Measurements from ENCODE around the gene MACC1. TPM values are rescaled to one million over a fixed set of nuclear protein-coding genes. Genes with fewer than 3 reads are reported as not detected.

MACC1 gene
- total RNA-seq, 1 donor from 2014 or later, result 33.2 TPM

DNA sequence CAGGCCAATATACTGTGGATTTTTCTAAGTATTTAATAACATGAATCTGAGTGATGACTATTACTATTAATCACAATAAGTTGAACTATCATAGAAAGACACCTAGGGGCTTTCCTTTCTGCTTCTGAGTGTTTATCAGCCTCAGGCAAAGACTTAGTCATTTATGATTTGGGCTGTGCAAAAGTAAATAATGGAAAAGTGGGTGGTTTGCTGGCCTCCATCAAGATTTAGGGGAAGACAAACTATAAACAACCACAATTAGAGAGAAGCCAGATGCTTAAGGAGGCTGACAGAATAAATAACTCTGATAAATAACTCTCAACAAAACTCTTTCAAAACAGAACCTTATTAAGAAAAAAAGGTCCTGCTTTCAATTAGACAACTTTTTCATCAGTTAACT, 64.7 kb downstream of the MACC1 start:
- H3K4me3 ChIP-seq (ENCODE audit: low read depth, low read length), result no peak overlapping the region
- TF ChIP-seq, protein P1, sequence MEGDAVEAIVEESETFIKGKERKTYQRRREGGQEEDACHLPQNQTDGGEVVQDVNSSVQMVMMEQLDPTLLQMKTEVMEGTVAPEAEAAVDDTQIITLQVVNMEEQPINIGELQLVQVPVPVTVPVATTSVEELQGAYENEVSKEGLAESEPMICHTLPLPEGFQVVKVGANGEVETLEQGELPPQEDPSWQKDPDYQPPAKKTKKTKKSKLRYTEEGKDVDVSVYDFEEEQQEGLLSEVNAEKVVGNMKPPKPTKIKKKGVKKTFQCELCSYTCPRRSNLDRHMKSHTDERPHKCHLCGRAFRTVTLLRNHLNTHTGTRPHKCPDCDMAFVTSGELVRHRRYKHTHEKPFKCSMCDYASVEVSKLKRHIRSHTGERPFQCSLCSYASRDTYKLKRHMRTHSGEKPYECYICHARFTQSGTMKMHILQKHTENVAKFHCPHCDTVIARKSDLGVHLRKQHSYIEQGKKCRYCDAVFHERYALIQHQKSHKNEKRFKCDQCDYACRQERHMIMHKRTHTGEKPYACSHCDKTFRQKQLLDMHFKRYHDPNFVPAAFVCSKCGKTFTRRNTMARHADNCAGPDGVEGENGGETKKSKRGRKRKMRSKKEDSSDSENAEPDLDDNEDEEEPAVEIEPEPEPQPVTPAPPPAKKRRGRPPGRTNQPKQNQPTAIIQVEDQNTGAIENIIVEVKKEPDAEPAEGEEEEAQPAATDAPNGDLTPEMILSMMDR (conservative IDR thresholded peaks at IDR 0.05; ENCODE audit: low read depth, low read length), result no peak
- DNase-seq (ENCODE audit: low read depth), result no peak

DNA sequence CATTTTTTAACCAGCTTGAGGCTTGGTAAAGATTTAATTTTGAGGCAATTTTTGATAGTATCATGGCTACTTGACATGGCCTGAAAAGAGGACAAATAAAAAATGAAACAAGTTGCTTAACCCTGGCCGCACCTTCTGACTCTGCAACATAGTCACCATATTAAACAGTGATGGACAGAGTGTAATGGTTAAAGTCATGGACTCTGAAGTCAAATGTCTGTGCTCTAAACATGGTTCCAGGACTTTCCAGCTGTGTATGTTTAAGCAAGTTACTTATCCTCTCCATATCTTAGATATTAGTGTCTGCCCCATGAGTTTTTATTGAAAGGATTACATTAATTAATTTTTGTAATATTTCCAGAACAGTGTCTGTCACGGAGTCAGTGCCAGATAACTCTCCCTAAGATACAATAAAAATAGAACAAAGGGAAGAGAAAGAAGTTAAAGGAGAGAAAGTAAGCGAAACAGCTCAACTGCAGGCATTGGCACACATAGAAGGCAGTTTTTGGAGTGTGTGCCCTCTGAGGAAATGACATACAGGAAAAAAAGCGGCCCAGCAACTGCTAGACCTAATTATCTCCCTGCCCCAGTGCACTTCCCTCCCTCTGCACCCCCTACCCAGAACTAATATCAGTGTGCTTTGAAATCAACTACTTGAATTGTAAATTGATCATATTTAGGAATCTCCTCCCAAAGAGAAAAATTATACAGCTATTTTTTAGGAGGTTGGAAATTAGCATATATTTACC, 65.3 kb downstream of the MACC1 start:
- H3K4me3 ChIP-seq (ENCODE audit: low read depth, low read length), result no peak overlapping the region
- TF ChIP-seq, protein P1 (conservative IDR thresholded peaks at IDR 0.05; ENCODE audit: low read depth, low read length), result no peak
- no peak for DNase-seq (ENCODE audit: low read depth)

- DNase-seq (ENCODE audit: low read depth), result no peak
- TF ChIP-seq, protein P1 (conservative IDR thresholded peaks at IDR 0.05; ENCODE audit: low read depth, low read length), result no peak
- no peak overlapping the region for H3K4me3 ChIP-seq (ENCODE audit: low read depth, low read length)
These were observed 70.7 kb downstream of the MACC1 start for GRCh38 chr7:20146451-20146850.

DNA sequence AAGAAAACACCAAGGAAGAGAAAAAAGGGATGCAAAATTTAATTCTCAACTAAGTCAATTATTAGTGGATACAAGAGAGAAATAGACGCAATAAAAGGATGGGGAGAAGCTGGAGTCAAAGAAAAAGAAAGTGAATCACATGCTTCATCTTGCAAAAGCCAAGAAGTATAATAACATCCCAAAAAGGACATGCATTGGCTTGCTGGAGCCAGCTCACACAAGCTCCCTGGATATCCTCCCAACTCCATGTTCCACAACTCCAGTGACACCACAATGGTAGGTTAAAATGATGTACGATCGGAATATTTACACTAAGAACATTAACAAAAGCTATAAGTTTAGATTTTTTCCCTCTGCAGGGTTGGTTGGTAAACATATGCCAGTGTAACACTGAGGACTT, 72.4 kb downstream of the MACC1 start:
- DNase-seq (ENCODE audit: low read depth), result no peak
- TF ChIP-seq, protein P1 (conservative IDR thresholded peaks at IDR 0.05; ENCODE audit: low read depth, low read length), result no peak
- no peak overlapping the region for H3K4me3 ChIP-seq (ENCODE audit: low read depth, low read length)

DNA sequence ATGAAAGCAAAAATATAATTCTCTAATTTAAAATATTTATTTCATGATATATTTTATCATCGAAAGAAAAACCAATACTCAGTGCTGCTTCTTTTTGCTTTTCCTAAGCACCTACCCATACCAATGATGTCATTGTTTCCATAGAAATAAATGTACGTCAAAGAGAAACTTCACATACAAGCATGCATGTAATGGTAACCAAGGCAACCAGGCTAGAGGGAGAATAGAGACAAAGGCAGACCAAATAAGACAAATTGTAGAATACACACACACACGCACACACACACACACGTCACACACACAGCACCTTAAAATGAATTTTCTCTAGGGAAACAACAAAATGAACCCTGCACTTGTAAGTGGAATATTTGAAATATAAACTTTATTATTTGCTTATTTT, 75.5 kb downstream of the MACC1 start:
- H3K4me3 ChIP-seq (ENCODE audit: low read depth, low read length), result no peak overlapping the region
- no peak for DNase-seq (ENCODE audit: low read depth)
- TF ChIP-seq, protein P1 (conservative IDR thresholded peaks at IDR 0.05; ENCODE audit: low read depth, low read length), result no peak

DNA sequence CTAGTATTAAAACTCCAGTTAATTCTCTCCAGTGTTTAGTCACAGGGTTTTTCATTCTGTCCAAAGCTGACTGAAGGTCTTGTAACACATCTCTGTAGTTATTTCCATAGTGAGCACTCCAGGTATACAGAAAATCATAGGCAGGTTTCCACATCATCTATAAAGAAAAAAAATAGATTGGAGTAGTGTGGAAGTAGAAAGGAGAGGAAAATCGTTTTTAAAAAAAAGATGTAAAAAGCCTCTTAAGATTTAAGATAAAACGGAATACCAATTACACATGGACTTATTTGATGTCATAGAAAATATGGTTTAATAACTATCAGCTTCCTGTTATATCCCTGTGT, 76.2 kb downstream of the MACC1 start:
- no peak for DNase-seq (ENCODE audit: low read depth)

More for the DNA sequence above, 76.2 kb downstream of the MACC1 start:
- H3K4me3 ChIP-seq (ENCODE audit: low read depth, low read length), result no peak overlapping the region
- TF ChIP-seq, protein P1 (conservative IDR thresholded peaks at IDR 0.05; ENCODE audit: low read depth, low read length), result no peak

Measured in epithelial cell of proximal tubule (primary cell).